HCT116 (cell line): Measurements from ENCODE around the gene CCDC69. TPM values are rescaled to one million over a fixed set of nuclear protein-coding genes. Genes with fewer than 3 reads are reported as not detected.

Experiments
- ATAC-seq: fragments of 200-7000 bp; cut with Tn5 transposase; 2 replicates; pipeline ENCODE4 v1.9.1; 2020; ENCODE audit warnings: mild to moderate bottlenecking, moderate library complexity
- BruUV-seq: library from RNA; stranded (reverse); fragments of 400-500 nt; replicated peaks from 2 replicates; lab custom pipeline; 2021; lab: Mats Ljungman, UMichigan
- CTCF ChIA-PET: fragments of 300-600 bp; sonication (Branson Sonifier 250); formaldehyde crosslinking; loops from one replicate; lab custom pipeline; 2021; ENCODE audit warnings: antibody characterized with exemption; lab: Charles Lee
- POLR2A ChIA-PET: fragments of 300-600, 350-600 bp; sonication (Branson Sonifier 250); formaldehyde crosslinking; loops from one replicate; lab custom pipeline; 2021; ENCODE audit warnings: antibody characterized with exemption; lab: Charles Lee
- RAD21 ChIA-PET, 2 experiments: fragments of 300-600 bp; sonication (Branson Sonifier 250); formaldehyde crosslinking; loops; one replicate each; lab custom pipeline; 2023; ENCODE audit warnings: low total read pairs in 2 of 2; ENCODE audit not compliant: uncharacterized antibody in 2 of 2, unreplicated experiment in 2 of 2, low non-redundant PET in 1 of 2; lab: Charles Lee
- DNase-seq: peaks from one replicate; pipeline ENCODE4 v3.0.0-alpha.2; 2010; ENCODE audit warnings: low read depth, low spot score
- H2AFZ ChIP-seq: fragments of 200-600 bp; shearing (Covaris generic), sonication (generic); 2 replicates; pipeline ENCODE4 v1.6.1; 2017; ENCODE audit warnings: low read depth, mixed run types, mixed read lengths, antibody characterized with exemption, low read length; ENCODE audit not compliant: poor library complexity, severe bottlenecking
- H3K27ac ChIP-seq: 2 replicates; pipeline ENCODE4 v1.5.1; 2012; ENCODE audit warnings: low read depth, low read length
- H3K27me3 ChIP-seq: fragments of 200-600 bp; sonication (generic); 2 replicates; pipeline ENCODE4 v1.6.1; 2016; ENCODE audit warnings: mixed run types, low read length, mixed read lengths; ENCODE audit not compliant: insufficient read depth
- H3K36me3 ChIP-seq, 2 experiments: fragments of 200-500 bp in 1 of 2; fragments of 200-600 bp in 1 of 2; sonication (Bioruptor generic) in 1 of 2; sonication (generic) in 1 of 2; 2 replicates each; pipeline versions ENCODE4 v1.5.1 to v1.6.1; 2014 to 2016; ENCODE audit warnings: low read length in 2 of 2, inconsistent platforms in 1 of 2, mixed read lengths in 1 of 2, mixed run types in 1 of 2; ENCODE audit not compliant: insufficient read depth in 2 of 2, control insufficient read depth in 1 of 2
- H3K4me1 ChIP-seq, 2 experiments: fragments of 200-600 bp in 1 of 2; sonication (generic) in 1 of 2; 2 replicates each; pipeline versions ENCODE4 v1.5.1 to v1.6.1; 2012 to 2017; ENCODE audit warnings: low read length in 2 of 2, inconsistent platforms in 1 of 2, mild to moderate bottlenecking in 1 of 2, mixed read lengths in 1 of 2, mixed run types in 1 of 2, moderate library complexity in 1 of 2; ENCODE audit not compliant: insufficient read depth in 2 of 2, control insufficient read depth in 1 of 2
- H3K4me2 ChIP-seq: fragments of 200-600 bp; sonication (generic); 2 replicates; pipeline ENCODE4 v1.6.1; 2017; ENCODE audit warnings: mixed run types, low read length, mixed read lengths
- H3K4me3 ChIP-seq, 2 experiments: fragments of 200-600 bp in 1 of 2; sonication (generic) in 1 of 2; replicated peaks in 1 of 2; 2 replicates each; pipeline ENCODE4 v1.5.1; 2011 to 2016; ENCODE audit warnings: low read length in 2 of 2, control low read depth in 1 of 2, low read depth in 1 of 2, mild to moderate bottlenecking in 1 of 2, mixed read lengths in 1 of 2, mixed run types in 1 of 2
- H3K79me2 ChIP-seq: fragments of 200-600 bp; sonication (generic); 2 replicates; pipeline ENCODE4 v1.6.1; 2017; ENCODE audit warnings: mild to moderate bottlenecking, mixed run types, low read length, moderate library complexity, mixed read lengths; ENCODE audit not compliant: insufficient read depth
- H3K9ac ChIP-seq: fragments of 200-600 bp; sonication (generic); 2 replicates; pipeline ENCODE4 v1.6.1; 2016; ENCODE audit warnings: low read length, mixed read lengths
- H3K9me2 ChIP-seq: fragments of 200-600 bp; sonication (generic), shearing (Covaris generic); 2 replicates; pipeline ENCODE4 v1.6.1; 2017; ENCODE audit warnings: mixed run types, mild to moderate bottlenecking, moderate library complexity; ENCODE audit not compliant: insufficient read depth
- H3K9me3 ChIP-seq, 2 experiments: fragments of 200-500 bp in 1 of 2; fragments of 200-600 bp in 1 of 2; sonication (Bioruptor generic) in 1 of 2; sonication (generic) in 1 of 2; 2 replicates each; pipeline ENCODE4 v1.6.1; 2014 to 2017; ENCODE audit warnings: low read length in 2 of 2, mixed read lengths in 2 of 2, inconsistent platforms in 1 of 2, low read depth in 1 of 2, mild to moderate bottlenecking in 1 of 2, mixed run types in 1 of 2, moderate library complexity in 1 of 2; ENCODE audit not compliant: control insufficient read depth in 1 of 2, insufficient read depth in 1 of 2
- H4K20me1 ChIP-seq: fragments of 200-600 bp; sonication (generic), shearing (Covaris generic); 2 replicates; pipeline ENCODE4 v1.6.1; 2017; ENCODE audit warnings: mixed run types, mild to moderate bottlenecking, moderate library complexity; ENCODE audit not compliant: insufficient read depth
- CBX3 ChIP-seq: IDR thresholded peaks from 2 replicates; pipeline ENCODE4 v1.6.1; 2012; ENCODE audit warnings: low read depth
- CEBPB ChIP-seq: IDR thresholded peaks from 2 replicates; pipeline ENCODE4 v1.6.1; 2012; ENCODE audit warnings: low read depth
- ELF1 ChIP-seq: IDR thresholded peaks from 2 replicates; pipeline ENCODE4 v1.6.1; 2012; ENCODE audit warnings: low read depth, borderline replicate concordance
- EZH2 ChIP-seq: fragments of 200-600 bp; sonication (generic); IDR thresholded peaks from 2 replicates; pipeline ENCODE4 v1.6.1; 2017; ENCODE audit warnings: antibody characterized with exemption, mixed run types
- EZH2phosphoT487 ChIP-seq: fragments of 200-600 bp; IDR thresholded peaks from 2 replicates; pipeline ENCODE4 v1.6.1; 2018; ENCODE audit warnings: antibody characterized with exemption, borderline replicate concordance
- JUND ChIP-seq: IDR thresholded peaks from 2 replicates; pipeline ENCODE4 v1.6.1; 2012
- POLR2AphosphoS5 ChIP-seq: IDR thresholded peaks from 2 replicates; pipeline ENCODE4 v1.6.1; 2011; ENCODE audit warnings: mild to moderate bottlenecking, low read depth, low read length, moderate library complexity
- RAD21 ChIP-seq: IDR thresholded peaks from 2 replicates; pipeline ENCODE4 v1.6.1; 2012; ENCODE audit warnings: low read depth, mild to moderate bottlenecking
- SIN3A ChIP-seq: IDR thresholded peaks from 2 replicates; pipeline ENCODE4 v1.6.1; 2012; ENCODE audit warnings: low read depth
- SP1 ChIP-seq: IDR thresholded peaks from 2 replicates; pipeline ENCODE4 v1.6.1; 2012; ENCODE audit warnings: low read depth
- SRF ChIP-seq: IDR thresholded peaks from 2 replicates; pipeline ENCODE4 v1.6.1; 2012; ENCODE audit warnings: low read depth
- TCF7L2 ChIP-seq: IDR thresholded peaks from 2 replicates; pipeline ENCODE4 v1.7.0; 2011; ENCODE audit warnings: borderline replicate concordance, inconsistent platforms; ENCODE audit not compliant: insufficient read depth, insufficient read length; ENCODE audit errors: extremely low read depth
- YY1 ChIP-seq: IDR thresholded peaks from 2 replicates; pipeline ENCODE4 v1.6.1; 2011; ENCODE audit warnings: low read length, low read depth, moderate library complexity, mild to moderate bottlenecking; ENCODE audit not compliant: insufficient replicate concordance; ENCODE audit errors: extremely low read depth
- ZNF274 ChIP-seq: fragments of 200-500 bp; sonication (Bioruptor generic); IDR thresholded peaks from 2 replicates; pipeline ENCODE4 v1.6.1; 2014; ENCODE audit warnings: mild to moderate bottlenecking, low read depth, low read length, inconsistent platforms
- intact Hi-C: fragments of 100-400 bp; cut with micrococcal nuclease; formaldehyde crosslinking; loops from 2 replicates; pipeline ENCODE4 v1.10.0; 2022
- total RNA-seq: library from RNA; stranded (reverse); gene quantifications from one replicate; pipeline ENCODE4 v1.2.1, GENCODE V29; 2021; ENCODE audit not compliant: unreplicated experiment
- TF ChIP-seq, protein P1 (sequence below): IDR thresholded peaks from 2 replicates; pipeline ENCODE4 v1.6.1; 2012
- TF ChIP-seq, protein P2 (sequence below): IDR thresholded peaks from 2 replicates; pipeline ENCODE4 v1.6.1; 2012; ENCODE audit warnings: low read depth
- TF ChIP-seq, protein P3 (sequence below), 3 experiments: fragments of 200-600 bp in 1 of 3; sonication (generic) in 1 of 3; IDR thresholded peaks in 2 of 3; conservative IDR thresholded peaks in 1 of 3; 2 replicates each; pipeline ENCODE4 v1.5.1; 2012 to 2017; ENCODE audit warnings: low read depth in 2 of 3, low read length in 2 of 3, antibody characterized with exemption in 1 of 3, borderline replicate concordance in 1 of 3, control low read depth in 1 of 3, mild to moderate bottlenecking in 1 of 3, mixed read lengths in 1 of 3, mixed run types in 1 of 3, moderate library complexity in 1 of 3; ENCODE audit not compliant: insufficient read depth in 1 of 3
- TF ChIP-seq, protein P4 (sequence below): IDR thresholded peaks from 2 replicates; pipeline ENCODE4 v1.6.1; 2011; ENCODE audit warnings: mild to moderate bottlenecking, low read length, moderate library complexity; ENCODE audit not compliant: insufficient replicate concordance; ENCODE audit errors: extremely low read depth
- TF ChIP-seq, protein P5 (sequence below): IDR thresholded peaks from 2 replicates; pipeline ENCODE4 v1.6.1; 2012

The CCDC69 gene
- total RNA-seq, 1 experiment from 2014 or later, result 4.3 TPM

DNA sequence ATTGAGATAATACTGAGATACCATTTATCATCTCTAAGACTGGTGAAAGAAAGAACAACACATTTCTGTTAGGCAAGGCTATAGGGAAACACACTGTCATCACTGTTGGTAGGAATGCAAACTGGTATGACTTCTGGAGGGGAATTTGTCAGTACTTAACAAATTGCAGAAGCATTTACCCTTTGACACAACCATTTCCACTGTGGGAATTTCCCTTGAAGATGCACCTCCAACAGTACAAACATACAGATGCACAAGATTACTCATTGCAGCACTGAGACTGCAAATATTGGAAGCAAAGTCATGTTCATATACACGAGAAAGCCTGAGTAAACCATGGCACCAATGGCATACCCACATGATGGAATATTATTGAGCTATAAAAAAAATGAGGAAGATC, 46.7 kb upstream of the CCDC69 start:
- TF ChIP-seq JUND (no peak), CEBPB (no peak), TCF7L2 (no peak), CBX3 (no peak), SP1 (no peak), EZH2phosphoT487 (no peak), ZNF274 (no peak), SIN3A (no peak), SRF (no peak), POLR2AphosphoS5 (no peak), ELF1 (no peak), RAD21 (no peak), YY1 (no peak), EZH2 (no peak)
- TF ChIP-seq, protein P1, sequence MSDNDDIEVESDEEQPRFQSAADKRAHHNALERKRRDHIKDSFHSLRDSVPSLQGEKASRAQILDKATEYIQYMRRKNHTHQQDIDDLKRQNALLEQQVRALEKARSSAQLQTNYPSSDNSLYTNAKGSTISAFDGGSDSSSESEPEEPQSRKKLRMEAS, result no peak
- TF ChIP-seq, protein P2, sequence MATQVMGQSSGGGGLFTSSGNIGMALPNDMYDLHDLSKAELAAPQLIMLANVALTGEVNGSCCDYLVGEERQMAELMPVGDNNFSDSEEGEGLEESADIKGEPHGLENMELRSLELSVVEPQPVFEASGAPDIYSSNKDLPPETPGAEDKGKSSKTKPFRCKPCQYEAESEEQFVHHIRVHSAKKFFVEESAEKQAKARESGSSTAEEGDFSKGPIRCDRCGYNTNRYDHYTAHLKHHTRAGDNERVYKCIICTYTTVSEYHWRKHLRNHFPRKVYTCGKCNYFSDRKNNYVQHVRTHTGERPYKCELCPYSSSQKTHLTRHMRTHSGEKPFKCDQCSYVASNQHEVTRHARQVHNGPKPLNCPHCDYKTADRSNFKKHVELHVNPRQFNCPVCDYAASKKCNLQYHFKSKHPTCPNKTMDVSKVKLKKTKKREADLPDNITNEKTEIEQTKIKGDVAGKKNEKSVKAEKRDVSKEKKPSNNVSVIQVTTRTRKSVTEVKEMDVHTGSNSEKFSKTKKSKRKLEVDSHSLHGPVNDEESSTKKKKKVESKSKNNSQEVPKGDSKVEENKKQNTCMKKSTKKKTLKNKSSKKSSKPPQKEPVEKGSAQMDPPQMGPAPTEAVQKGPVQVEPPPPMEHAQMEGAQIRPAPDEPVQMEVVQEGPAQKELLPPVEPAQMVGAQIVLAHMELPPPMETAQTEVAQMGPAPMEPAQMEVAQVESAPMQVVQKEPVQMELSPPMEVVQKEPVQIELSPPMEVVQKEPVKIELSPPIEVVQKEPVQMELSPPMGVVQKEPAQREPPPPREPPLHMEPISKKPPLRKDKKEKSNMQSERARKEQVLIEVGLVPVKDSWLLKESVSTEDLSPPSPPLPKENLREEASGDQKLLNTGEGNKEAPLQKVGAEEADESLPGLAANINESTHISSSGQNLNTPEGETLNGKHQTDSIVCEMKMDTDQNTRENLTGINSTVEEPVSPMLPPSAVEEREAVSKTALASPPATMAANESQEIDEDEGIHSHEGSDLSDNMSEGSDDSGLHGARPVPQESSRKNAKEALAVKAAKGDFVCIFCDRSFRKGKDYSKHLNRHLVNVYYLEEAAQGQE, result no peak
- TF ChIP-seq, protein P3, sequence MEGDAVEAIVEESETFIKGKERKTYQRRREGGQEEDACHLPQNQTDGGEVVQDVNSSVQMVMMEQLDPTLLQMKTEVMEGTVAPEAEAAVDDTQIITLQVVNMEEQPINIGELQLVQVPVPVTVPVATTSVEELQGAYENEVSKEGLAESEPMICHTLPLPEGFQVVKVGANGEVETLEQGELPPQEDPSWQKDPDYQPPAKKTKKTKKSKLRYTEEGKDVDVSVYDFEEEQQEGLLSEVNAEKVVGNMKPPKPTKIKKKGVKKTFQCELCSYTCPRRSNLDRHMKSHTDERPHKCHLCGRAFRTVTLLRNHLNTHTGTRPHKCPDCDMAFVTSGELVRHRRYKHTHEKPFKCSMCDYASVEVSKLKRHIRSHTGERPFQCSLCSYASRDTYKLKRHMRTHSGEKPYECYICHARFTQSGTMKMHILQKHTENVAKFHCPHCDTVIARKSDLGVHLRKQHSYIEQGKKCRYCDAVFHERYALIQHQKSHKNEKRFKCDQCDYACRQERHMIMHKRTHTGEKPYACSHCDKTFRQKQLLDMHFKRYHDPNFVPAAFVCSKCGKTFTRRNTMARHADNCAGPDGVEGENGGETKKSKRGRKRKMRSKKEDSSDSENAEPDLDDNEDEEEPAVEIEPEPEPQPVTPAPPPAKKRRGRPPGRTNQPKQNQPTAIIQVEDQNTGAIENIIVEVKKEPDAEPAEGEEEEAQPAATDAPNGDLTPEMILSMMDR (IDR thresholded peaks at IDR 0.05 in 2 of 3, conservative IDR thresholded peaks at IDR 0.05 in 1 of 3; ENCODE audit: borderline replicate concordance in 1 of 3, insufficient read depth in 1 of 3, low read depth in 2 of 3, low read length in 2 of 3), result no peak
- TF ChIP-seq, protein P4, sequence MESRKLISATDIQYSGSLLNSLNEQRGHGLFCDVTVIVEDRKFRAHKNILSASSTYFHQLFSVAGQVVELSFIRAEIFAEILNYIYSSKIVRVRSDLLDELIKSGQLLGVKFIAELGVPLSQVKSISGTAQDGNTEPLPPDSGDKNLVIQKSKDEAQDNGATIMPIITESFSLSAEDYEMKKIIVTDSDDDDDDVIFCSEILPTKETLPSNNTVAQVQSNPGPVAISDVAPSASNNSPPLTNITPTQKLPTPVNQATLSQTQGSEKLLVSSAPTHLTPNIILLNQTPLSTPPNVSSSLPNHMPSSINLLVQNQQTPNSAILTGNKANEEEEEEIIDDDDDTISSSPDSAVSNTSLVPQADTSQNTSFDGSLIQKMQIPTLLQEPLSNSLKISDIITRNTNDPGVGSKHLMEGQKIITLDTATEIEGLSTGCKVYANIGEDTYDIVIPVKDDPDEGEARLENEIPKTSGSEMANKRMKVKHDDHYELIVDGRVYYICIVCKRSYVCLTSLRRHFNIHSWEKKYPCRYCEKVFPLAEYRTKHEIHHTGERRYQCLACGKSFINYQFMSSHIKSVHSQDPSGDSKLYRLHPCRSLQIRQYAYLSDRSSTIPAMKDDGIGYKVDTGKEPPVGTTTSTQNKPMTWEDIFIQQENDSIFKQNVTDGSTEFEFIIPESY, result no peak
- TF ChIP-seq, protein P5, sequence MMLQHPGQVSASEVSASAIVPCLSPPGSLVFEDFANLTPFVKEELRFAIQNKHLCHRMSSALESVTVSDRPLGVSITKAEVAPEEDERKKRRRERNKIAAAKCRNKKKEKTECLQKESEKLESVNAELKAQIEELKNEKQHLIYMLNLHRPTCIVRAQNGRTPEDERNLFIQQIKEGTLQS, result no peak
- Histone ChIP-seq H3K36me3 (0 out of 4 replicates have a peak, but pooled peaks cover 0 to 3% of the 10 kb centered on the region in 2 experiments), H3K4me2 (no peak overlapping the region), H3K27ac (no peak overlapping the region), H3K9me2 (no peaks in the 10 kb centered on the region), H3K79me2 (no peaks in the 10 kb centered on the region), H3K4me3 (no peak overlapping the region), H2AFZ (no peak overlapping the region), H3K27me3 (no peaks in the 10 kb centered on the region), H3K4me1 (peaks cover 3 to 5% of the 10 kb centered on the region in 2 experiments; a peak in 2 of 4 replicates), H3K9me3 (no peaks in the 10 kb centered on the region), H3K9ac (no peak overlapping the region), H4K20me1 (no peaks in the 10 kb centered on the region)
- POLR2A ChIA-PET, result no interaction called here
- intact Hi-C loops, result no loop called here
- RAD21 ChIA-PET, result no interaction called here
- no TSS peak for BruUV-seq
- CTCF ChIA-PET, result no interaction called here
- DNase-seq (no peak), ATAC-seq (no peak)
